Testis (tissue), 2 donors: ENCODE results near the gene GLRA3.

ENCODE experiments used
- POLR2A ChIP-seq: fragments of 450-650 bp; IDR thresholded peaks from one replicate; pipeline ENCODE4 v1.6.1; 2017; ENCODE audit warnings: antibody characterized with exemption, mild to moderate bottlenecking, moderate library complexity
- TF ChIP-seq, protein P1 (sequence below), 3 experiments: fragments of 450-650 bp in 2 of 3; fragments of 200-600 bp in 1 of 3; sonication (generic) in 1 of 3; IDR thresholded peaks; one replicate each; pipeline ENCODE4 v1.5.1; 2016 to 2019; ENCODE audit warnings: antibody characterized with exemption in 3 of 3, mild to moderate bottlenecking in 2 of 3, moderate library complexity in 1 of 3

DNA sequence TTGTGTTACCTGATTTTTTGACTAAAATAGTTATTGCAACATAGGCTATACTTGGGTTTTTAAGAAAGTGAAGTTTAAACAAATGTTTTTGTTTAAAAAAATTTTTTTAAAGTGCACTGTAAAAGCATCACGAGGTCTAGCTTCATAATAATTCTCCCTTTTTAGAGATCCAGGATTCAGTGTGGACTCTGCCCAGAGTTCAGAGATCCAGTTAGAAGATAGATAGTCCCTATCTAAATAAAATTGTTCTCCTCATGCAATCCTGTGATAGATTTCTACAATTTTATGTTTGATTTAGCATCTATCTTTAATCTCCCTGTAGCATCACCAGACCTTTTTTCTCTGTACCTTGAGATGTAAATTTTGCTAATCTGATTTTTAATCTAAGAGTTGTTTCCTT, 221.3 kb downstream of the GLRA3 start:
- TF ChIP-seq, protein P1, sequence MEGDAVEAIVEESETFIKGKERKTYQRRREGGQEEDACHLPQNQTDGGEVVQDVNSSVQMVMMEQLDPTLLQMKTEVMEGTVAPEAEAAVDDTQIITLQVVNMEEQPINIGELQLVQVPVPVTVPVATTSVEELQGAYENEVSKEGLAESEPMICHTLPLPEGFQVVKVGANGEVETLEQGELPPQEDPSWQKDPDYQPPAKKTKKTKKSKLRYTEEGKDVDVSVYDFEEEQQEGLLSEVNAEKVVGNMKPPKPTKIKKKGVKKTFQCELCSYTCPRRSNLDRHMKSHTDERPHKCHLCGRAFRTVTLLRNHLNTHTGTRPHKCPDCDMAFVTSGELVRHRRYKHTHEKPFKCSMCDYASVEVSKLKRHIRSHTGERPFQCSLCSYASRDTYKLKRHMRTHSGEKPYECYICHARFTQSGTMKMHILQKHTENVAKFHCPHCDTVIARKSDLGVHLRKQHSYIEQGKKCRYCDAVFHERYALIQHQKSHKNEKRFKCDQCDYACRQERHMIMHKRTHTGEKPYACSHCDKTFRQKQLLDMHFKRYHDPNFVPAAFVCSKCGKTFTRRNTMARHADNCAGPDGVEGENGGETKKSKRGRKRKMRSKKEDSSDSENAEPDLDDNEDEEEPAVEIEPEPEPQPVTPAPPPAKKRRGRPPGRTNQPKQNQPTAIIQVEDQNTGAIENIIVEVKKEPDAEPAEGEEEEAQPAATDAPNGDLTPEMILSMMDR (IDR thresholded peaks at IDR 0.05) = no peak
- TF ChIP-seq POLR2A = no peak
